Measurements from ENCODE around the gene CPA4. TPM values are rescaled to one million over a fixed set of nuclear protein-coding genes. Genes with fewer than 3 reads are reported as not detected.

The CPA4 gene
- total and polyA plus RNA-seq, 2 of the 13 experiments (the other 11 are each of a cell fraction or from before 2014, with no cell fraction given): 0.20 to 0.22 TPM

GRCh38 chr7:130254555-130254954 is 38.4 kb upstream of the CPA4 start (continued):
- TF ChIP-seq ZNF281 (CRISPR knock-in tag; IDR thresholded peaks at IDR 0.05; ENCODE audit: borderline replicate concordance) (peak; percentile 91), ZMYM4 (CRISPR knock-in tag; IDR thresholded peaks at IDR 0.05) (peak; percentile 49; the same call in 1 of the 2 replicates), STAT6 (CRISPR knock-in tag; IDR thresholded peaks at IDR 0.05; ENCODE audit: borderline replicate concordance) (no peak), FOXA1 (IDR thresholded peaks at IDR 0.05) (no peak), FOXA1 (CRISPR knock-in tag; IDR thresholded peaks at IDR 0.05) (peak; percentile 56; the same call in 1 of the 2 replicates), ZBTB34 (CRISPR knock-in tag; IDR thresholded peaks at IDR 0.05) (no peak), SETDB1 (CRISPR knock-in tag; IDR thresholded peaks at IDR 0.05; ENCODE audit: borderline replicate concordance) (no peak), GABPB1 (CRISPR knock-in tag; IDR thresholded peaks at IDR 0.05) (0 out of 2 replicates have a peak, but pooled peaks have one; percentile 11), NCOA2 (CRISPR knock-in tag; IDR thresholded peaks at IDR 0.05) (no peak), ZBTB39 (CRISPR knock-in tag; IDR thresholded peaks at IDR 0.05) (no peak), SALL1 (CRISPR knock-in tag; IDR thresholded peaks at IDR 0.05) (peak; percentile 39; the same call in 1 of the 2 replicates), THAP9 (CRISPR knock-in tag; IDR thresholded peaks at IDR 0.05; ENCODE audit: borderline replicate concordance) (no peak), ZNF790 (CRISPR knock-in tag; IDR thresholded peaks at IDR 0.05; ENCODE audit: borderline replicate concordance) (no peak), HIC2 (CRISPR knock-in tag; IDR thresholded peaks at IDR 0.05; ENCODE audit: low read depth) (0 out of 2 replicates have a peak, but pooled peaks have one; percentile 34), ZBTB1 (CRISPR knock-in tag; IDR thresholded peaks at IDR 0.05; ENCODE audit: borderline replicate concordance) (no peak)
